ENCODE measurements around the gene RPRD2. TPM values are rescaled to one million over a fixed set of nuclear protein-coding genes. Genes with fewer than 3 reads are reported as not detected.

Gene RPRD2
- total and polyA plus RNA-seq, 4 donors = 5.4 to 9.7 (median 8.0) TPM

- Histone ChIP-seq H3K4me1 (ENCODE audit: control insufficient read depth in 4 of 4, insufficient read depth in 4 of 4, low read length in 3 of 4) (peaks cover 6 to 30% (median 21%) of the 10 kb centered on the region in 4 donors), H3K27me3 (ENCODE audit: control insufficient read depth in 4 of 4, insufficient read depth in 4 of 4, low read length in 3 of 4) (no peaks in the 10 kb centered on the region), H3K36me3 (ENCODE audit: control insufficient read depth in 4 of 4, insufficient read depth in 3 of 4, low read depth in 1 of 4, low read length in 3 of 4) (no peaks in the 10 kb centered on the region), H3K4me3 (ENCODE audit: low read depth in 1 of 3, low read length in 3 of 3) (no peak overlapping the region), H3K27ac (ENCODE audit: low read depth in 1 of 2, low read length in 2 of 2) (no peak overlapping the region), H3K9ac (ENCODE audit: low read depth in 1 of 2, low read length in 2 of 2) (no peak overlapping the region), H3K9me3 (ENCODE audit: control insufficient read depth in 4 of 4, low read length in 3 of 4) (no peaks in the 10 kb centered on the region)
- no peak for DNase-seq (ENCODE audit: low spot score)
- WGBS = 53% methylated on average over 6 of the region's 6 CpGs
- TF ChIP-seq MAX (IDR thresholded peaks at IDR 0.05) = no peak
- no peak for TF ChIP-seq EGR1 (IDR thresholded peaks at IDR 0.05; ENCODE audit: low read depth in 2 of 2)
- peak in 1 of 2 donors; percentile 40 for TF ChIP-seq HNF4A (conservative IDR thresholded peaks at IDR 0.05)
- TF ChIP-seq JUND (IDR thresholded peaks at IDR 0.05) = peak in 1 of 2 donors; percentile 23
- no peak for TF ChIP-seq YY1 (IDR thresholded peaks at IDR 0.05)
- TF ChIP-seq FOXA2 (IDR thresholded peaks at IDR 0.05) = no peak
- peak; percentile 20 to 31 for TF ChIP-seq RXRA (IDR thresholded peaks at IDR 0.05)
Measured at GRCh38 chr1:150410582-150411101, 46.7 kb downstream of the RPRD2 start.

- Histone ChIP-seq H3K36me3 (ENCODE audit: control insufficient read depth in 4 of 4, insufficient read depth in 3 of 4, low read depth in 1 of 4, low read length in 3 of 4) (peaks cover 0 to 6% (median 0%) of the 10 kb centered on the region in 4 donors), H3K4me1 (ENCODE audit: control insufficient read depth in 4 of 4, insufficient read depth in 4 of 4, low read length in 3 of 4) (peaks cover 2 to 13% (median 10%) of the 10 kb centered on the region in 4 donors)
Measured at GRCh38 chr1:150414592-150414991, 50.6 kb downstream of the RPRD2 start.

GRCh38 chr1:150415800-150416199, 51.9 kb downstream of the RPRD2 start:
- 93% methylated on average over 3 of the region's 3 CpGs for WGBS
- no peak for TF ChIP-seq TAF1 (conservative IDR thresholded peaks at IDR 0.05)
- TF ChIP-seq ATF3 (IDR thresholded peaks at IDR 0.05) = no peak
- TF ChIP-seq FOXA2 (IDR thresholded peaks at IDR 0.05) = no peak
- no peak for TF ChIP-seq NR2F2 (IDR thresholded peaks at IDR 0.05)
- TF ChIP-seq GABPA (IDR thresholded peaks at IDR 0.05 in 1 of 2, conservative IDR thresholded peaks at IDR 0.05 in 1 of 2) = no peak
- no peak for TF ChIP-seq RXRA (IDR thresholded peaks at IDR 0.05)
- TF ChIP-seq JUND (IDR thresholded peaks at IDR 0.05) = no peak
- TF ChIP-seq YY1 (IDR thresholded peaks at IDR 0.05) = no peak
- TF ChIP-seq FOXA1 (IDR thresholded peaks at IDR 0.05) = no peak
- no peak for TF ChIP-seq SP1 (IDR thresholded peaks at IDR 0.05)
- no peak for TF ChIP-seq HNF4G (IDR thresholded peaks at IDR 0.05)
- no peak for TF ChIP-seq CTCF (IDR thresholded peaks at IDR 0.05; ENCODE audit: low read depth, low read length, missing input control)
- TF ChIP-seq REST (IDR thresholded peaks at IDR 0.05) = no peak
- TF ChIP-seq HNF4A (conservative IDR thresholded peaks at IDR 0.05) = no peak
- TF ChIP-seq EGR1 (IDR thresholded peaks at IDR 0.05; ENCODE audit: low read depth in 2 of 2) = no peak
- no peak for TF ChIP-seq RAD21 (IDR thresholded peaks at IDR 0.05)
- TF ChIP-seq ZBTB33 (IDR thresholded peaks at IDR 0.05) = no peak
- no peak for TF ChIP-seq MAX (IDR thresholded peaks at IDR 0.05)
- Histone ChIP-seq H3K27me3 (ENCODE audit: control insufficient read depth in 4 of 4, insufficient read depth in 4 of 4, low read length in 3 of 4) (no peaks in the 10 kb centered on the region), H3K4me1 (ENCODE audit: control insufficient read depth in 4 of 4, insufficient read depth in 4 of 4, low read length in 3 of 4) (peaks cover 0 to 1% (median under 1%) of the 10 kb centered on the region in 4 donors), H3K4me3 (ENCODE audit: low read depth in 1 of 3, low read length in 3 of 3) (no peak overlapping the region), H3K27ac (ENCODE audit: low read depth in 1 of 2, low read length in 2 of 2) (no peak overlapping the region), H3K9ac (ENCODE audit: low read depth in 1 of 2, low read length in 2 of 2) (no peak overlapping the region), H3K9me3 (ENCODE audit: control insufficient read depth in 4 of 4, low read length in 3 of 4) (no peaks in the 10 kb centered on the region), H3K36me3 (ENCODE audit: control insufficient read depth in 4 of 4, insufficient read depth in 3 of 4, low read depth in 1 of 4, low read length in 3 of 4) (peaks cover 0 to 6% (median 1%) of the 10 kb centered on the region in 4 donors)
- no peak for DNase-seq (ENCODE audit: low spot score)

More at GRCh38 chr1:150414592-150414991, 50.6 kb downstream of the RPRD2 start:
- 99% methylated on average over 4 of the region's 4 CpGs for WGBS
- no peak overlapping the region for H3K9ac ChIP-seq (ENCODE audit: low read depth in 1 of 2, low read length in 2 of 2)
- no peaks in the 10 kb centered on the region for H3K27me3 ChIP-seq (ENCODE audit: control insufficient read depth in 4 of 4, insufficient read depth in 4 of 4, low read length in 3 of 4)
- no peak for TF ChIP-seq RXRA (IDR thresholded peaks at IDR 0.05)
- H3K4me3 ChIP-seq (ENCODE audit: low read depth in 1 of 3, low read length in 3 of 3) = no peak overlapping the region
- no peaks in the 10 kb centered on the region for H3K9me3 ChIP-seq (ENCODE audit: control insufficient read depth in 4 of 4, low read length in 3 of 4)
- DNase-seq (ENCODE audit: low spot score) = no peak
- H3K27ac ChIP-seq (ENCODE audit: low read depth in 1 of 2, low read length in 2 of 2) = no peak overlapping the region

Data from liver (tissue), 9 donors.